ENCODE measurements around the gene ATOSB.

The ATOSB gene

GRCh38 chr9:35103660-35104191 is 11.9 kb downstream of the ATOSB start (continued):
- TF ChIP-seq CREB5 (CRISPR knock-in tag; IDR thresholded peaks at IDR 0.05; ENCODE audit: low read depth) (no peak), ZNF8 (CRISPR knock-in tag; IDR thresholded peaks at IDR 0.05) (no peak), ZC3H10 (CRISPR knock-in tag; IDR thresholded peaks at IDR 0.05) (no peak), ISL1 (CRISPR knock-in tag; IDR thresholded peaks at IDR 0.05) (no peak), TCF4 (CRISPR knock-in tag; IDR thresholded peaks at IDR 0.05; ENCODE audit: borderline replicate concordance) (no peak), ARNTL (CRISPR knock-in tag; IDR thresholded peaks at IDR 0.05; ENCODE audit: borderline replicate concordance, low read depth) (no peak)
- TF ChIP-seq, protein P1, sequence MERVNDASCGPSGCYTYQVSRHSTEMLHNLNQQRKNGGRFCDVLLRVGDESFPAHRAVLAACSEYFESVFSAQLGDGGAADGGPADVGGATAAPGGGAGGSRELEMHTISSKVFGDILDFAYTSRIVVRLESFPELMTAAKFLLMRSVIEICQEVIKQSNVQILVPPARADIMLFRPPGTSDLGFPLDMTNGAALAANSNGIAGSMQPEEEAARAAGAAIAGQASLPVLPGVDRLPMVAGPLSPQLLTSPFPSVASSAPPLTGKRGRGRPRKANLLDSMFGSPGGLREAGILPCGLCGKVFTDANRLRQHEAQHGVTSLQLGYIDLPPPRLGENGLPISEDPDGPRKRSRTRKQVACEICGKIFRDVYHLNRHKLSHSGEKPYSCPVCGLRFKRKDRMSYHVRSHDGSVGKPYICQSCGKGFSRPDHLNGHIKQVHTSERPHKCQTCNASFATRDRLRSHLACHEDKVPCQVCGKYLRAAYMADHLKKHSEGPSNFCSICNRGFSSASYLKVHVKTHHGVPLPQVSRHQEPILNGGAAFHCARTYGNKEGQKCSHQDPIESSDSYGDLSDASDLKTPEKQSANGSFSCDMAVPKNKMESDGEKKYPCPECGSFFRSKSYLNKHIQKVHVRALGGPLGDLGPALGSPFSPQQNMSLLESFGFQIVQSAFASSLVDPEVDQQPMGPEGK (CRISPR knock-in tag; IDR thresholded peaks at IDR 0.05; ENCODE audit: borderline replicate concordance): no peak

GRCh38 chr9:35102769-35103659 is 12.6 kb downstream of the ATOSB start, which contains the start of gene STOML2:
STOML2 (minus strand) TSS chr9:35103131; CDS start chr9:35103094, 37 bp downstream.
- peak; percentile 99 for ATAC-seq
- TF ChIP-seq ZC3H10 (CRISPR knock-in tag; IDR thresholded peaks at IDR 0.05): no peak
- no peak for TF ChIP-seq SNAI2 (CRISPR knock-in tag; IDR thresholded peaks at IDR 0.05)
- TF ChIP-seq, protein P2, sequence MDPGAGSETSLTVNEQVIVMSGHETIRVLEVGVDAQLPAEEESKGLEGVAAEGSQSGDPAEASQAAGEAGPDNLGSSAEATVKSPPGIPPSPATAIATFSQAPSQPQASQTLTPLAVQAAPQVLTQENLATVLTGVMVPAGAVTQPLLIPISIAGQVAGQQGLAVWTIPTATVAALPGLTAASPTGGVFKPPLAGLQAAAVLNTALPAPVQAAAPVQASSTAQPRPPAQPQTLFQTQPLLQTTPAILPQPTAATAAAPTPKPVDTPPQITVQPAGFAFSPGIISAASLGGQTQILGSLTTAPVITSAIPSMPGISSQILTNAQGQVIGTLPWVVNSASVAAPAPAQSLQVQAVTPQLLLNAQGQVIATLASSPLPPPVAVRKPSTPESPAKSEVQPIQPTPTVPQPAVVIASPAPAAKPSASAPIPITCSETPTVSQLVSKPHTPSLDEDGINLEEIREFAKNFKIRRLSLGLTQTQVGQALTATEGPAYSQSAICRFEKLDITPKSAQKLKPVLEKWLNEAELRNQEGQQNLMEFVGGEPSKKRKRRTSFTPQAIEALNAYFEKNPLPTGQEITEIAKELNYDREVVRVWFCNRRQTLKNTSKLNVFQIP (CRISPR knock-in tag; IDR thresholded peaks at IDR 0.05; ENCODE audit: borderline replicate concordance, low read depth): no peak
- no peak for TF ChIP-seq BACH2 (CRISPR knock-in tag; IDR thresholded peaks at IDR 0.05; ENCODE audit: borderline replicate concordance)
- TF ChIP-seq ZFP30 (CRISPR knock-in tag; IDR thresholded peaks at IDR 0.05): no peak
- TF ChIP-seq TSHZ2 (CRISPR knock-in tag; IDR thresholded peaks at IDR 0.05): 0 out of 2 replicates have a peak, but pooled peaks have one; percentile 48

DNA sequence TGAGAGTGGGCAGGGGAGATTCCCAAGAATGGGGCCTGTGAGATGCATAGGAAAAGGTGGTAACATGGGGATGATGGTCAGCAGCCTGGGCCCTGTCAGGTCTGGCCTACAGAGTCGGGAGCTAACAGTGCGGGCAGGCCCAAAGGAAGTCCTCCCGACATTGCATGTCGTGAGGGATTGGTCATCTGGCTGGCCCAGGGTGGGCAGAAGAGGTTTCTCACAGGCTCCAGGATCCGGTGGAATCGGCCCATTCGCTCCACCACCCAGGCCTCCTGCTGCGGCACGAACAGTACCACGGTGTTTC is 13.2 kb downstream of the ATOSB start:
- ATAC-seq: peak; percentile 55
- TF ChIP-seq CSDC2 (CRISPR knock-in tag; IDR thresholded peaks at IDR 0.05) (no peak), TCF4 (CRISPR knock-in tag; IDR thresholded peaks at IDR 0.05; ENCODE audit: borderline replicate concordance) (no peak), ISL1 (CRISPR knock-in tag; IDR thresholded peaks at IDR 0.05) (no peak), TSHZ2 (CRISPR knock-in tag; IDR thresholded peaks at IDR 0.05) (no peak), ZFP3 (CRISPR knock-in tag; IDR thresholded peaks at IDR 0.05) (no peak), ZNF8 (CRISPR knock-in tag; IDR thresholded peaks at IDR 0.05) (no peak)
- TF ChIP-seq, protein P3, sequence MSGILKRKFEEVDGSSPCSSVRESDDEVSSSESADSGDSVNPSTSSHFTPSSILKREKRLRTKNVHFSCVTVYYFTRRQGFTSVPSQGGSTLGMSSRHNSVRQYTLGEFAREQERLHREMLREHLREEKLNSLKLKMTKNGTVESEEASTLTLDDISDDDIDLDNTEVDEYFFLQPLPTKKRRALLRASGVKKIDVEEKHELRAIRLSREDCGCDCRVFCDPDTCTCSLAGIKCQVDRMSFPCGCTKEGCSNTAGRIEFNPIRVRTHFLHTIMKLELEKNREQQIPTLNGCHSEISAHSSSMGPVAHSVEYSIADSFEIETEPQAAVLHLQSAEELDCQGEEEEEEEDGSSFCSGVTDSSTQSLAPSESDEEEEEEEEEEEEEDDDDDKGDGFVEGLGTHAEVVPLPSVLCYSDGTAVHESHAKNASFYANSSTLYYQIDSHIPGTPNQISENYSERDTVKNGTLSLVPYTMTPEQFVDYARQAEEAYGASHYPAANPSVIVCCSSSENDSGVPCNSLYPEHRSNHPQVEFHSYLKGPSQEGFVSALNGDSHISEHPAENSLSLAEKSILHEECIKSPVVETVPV (CRISPR knock-in tag; IDR thresholded peaks at IDR 0.05): no peak

All from SK-N-SH treated with all-trans-retinoic acid at 6 μM for 48 hours (cell line).